SU-DHL-6 (cell line): ENCODE measurements around the gene ZBTB38.

Experiments used
- H2AFZ ChIP-seq: fragments of 200-600 bp; sonication (generic); 2 replicates; pipeline ENCODE4 v1.6.1; 2014; ENCODE audit warnings: low read depth, mild to moderate bottlenecking, moderate library complexity, mixed read lengths, antibody characterized with exemption, low read length; ENCODE audit not compliant: severe bottlenecking
- H3F3A ChIP-seq: fragments of 200-600 bp; shearing (Covaris generic); 2 replicates; pipeline ENCODE4 v1.6.0; 2016; ENCODE audit warnings: antibody characterized with exemption, mild to moderate bottlenecking; ENCODE audit not compliant: insufficient read depth
- H3K27ac ChIP-seq: fragments of 200-600 bp; sonication (generic); 2 replicates; pipeline ENCODE4 v1.5.1; 2016; ENCODE audit warnings: low read depth, mild to moderate bottlenecking, low read length, moderate library complexity, mixed read lengths
- H3K27me3 ChIP-seq: fragments of 200-600 bp; sonication (generic), shearing (Covaris generic); 2 replicates; pipeline ENCODE4 v1.6.0; 2014; ENCODE audit warnings: mild to moderate bottlenecking, low read length
- H3K36me3 ChIP-seq: fragments of 200-600 bp; sonication (generic); 2 replicates; pipeline ENCODE4 v1.6.1; 2014; ENCODE audit warnings: mild to moderate bottlenecking, low read length, mixed read lengths
- H3K4me2 ChIP-seq: fragments of 300-600, 200-600 bp; shearing (Covaris generic), sonication (generic); 2 replicates; pipeline ENCODE4 v1.6.0; 2014; ENCODE audit warnings: low read length, low read depth, mild to moderate bottlenecking; ENCODE audit not compliant: poor library complexity, severe bottlenecking
- H3K4me3 ChIP-seq: fragments of 200-600 bp; sonication (generic); 2 replicates; pipeline ENCODE4 v1.5.1; 2014; ENCODE audit warnings: antibody characterized with exemption, low read length, mild to moderate bottlenecking, mixed read lengths; ENCODE audit not compliant: insufficient read depth, poor library complexity, severe bottlenecking
- H3K79me2 ChIP-seq: fragments of 200-600 bp; sonication (generic); 2 replicates; pipeline ENCODE4 v1.6.1; 2014; ENCODE audit warnings: mild to moderate bottlenecking, low read length, moderate library complexity; ENCODE audit not compliant: insufficient read depth
- H3K9ac ChIP-seq: fragments of 200-600 bp; sonication (generic); 2 replicates; pipeline ENCODE4 v1.7.0; 2014; ENCODE audit warnings: mild to moderate bottlenecking, low read length
- H3K9me2 ChIP-seq: fragments of 200-600 bp; sonication (generic); replicated peaks from 2 replicates; pipeline ENCODE4 v1.6.1; 2014; ENCODE audit warnings: low read length; ENCODE audit not compliant: insufficient read depth
- H3K9me3 ChIP-seq: fragments of 200-600 bp; sonication (generic); 2 replicates; pipeline ENCODE4 v1.6.1; 2014; ENCODE audit warnings: low read length, mixed read lengths; ENCODE audit not compliant: insufficient read depth
- H4K20me1 ChIP-seq: fragments of 200-600 bp; sonication (generic); 2 replicates; pipeline ENCODE4 v1.6.1; 2014; ENCODE audit warnings: low read depth, mild to moderate bottlenecking, antibody characterized with exemption, low read length, moderate library complexity, mixed read lengths
- EZH2phosphoT487 ChIP-seq: fragments of 200-600 bp; sonication (generic), shearing (Covaris generic); conservative IDR thresholded peaks from 2 replicates; pipeline ENCODE4 v1.6.1; 2018; ENCODE audit warnings: mild to moderate bottlenecking, antibody characterized with exemption, low read length, moderate library complexity, mixed read lengths
- TF ChIP-seq, protein P1 (sequence below): fragments of 200-600 bp; sonication (generic); IDR thresholded peaks from one replicate; pipeline ENCODE4 v1.5.1; 2017; ENCODE audit warnings: antibody characterized with exemption, mild to moderate bottlenecking, low read length, moderate library complexity; ENCODE audit not compliant: insufficient read depth, poor library complexity, severe bottlenecking

The ZBTB38 gene

DNA sequence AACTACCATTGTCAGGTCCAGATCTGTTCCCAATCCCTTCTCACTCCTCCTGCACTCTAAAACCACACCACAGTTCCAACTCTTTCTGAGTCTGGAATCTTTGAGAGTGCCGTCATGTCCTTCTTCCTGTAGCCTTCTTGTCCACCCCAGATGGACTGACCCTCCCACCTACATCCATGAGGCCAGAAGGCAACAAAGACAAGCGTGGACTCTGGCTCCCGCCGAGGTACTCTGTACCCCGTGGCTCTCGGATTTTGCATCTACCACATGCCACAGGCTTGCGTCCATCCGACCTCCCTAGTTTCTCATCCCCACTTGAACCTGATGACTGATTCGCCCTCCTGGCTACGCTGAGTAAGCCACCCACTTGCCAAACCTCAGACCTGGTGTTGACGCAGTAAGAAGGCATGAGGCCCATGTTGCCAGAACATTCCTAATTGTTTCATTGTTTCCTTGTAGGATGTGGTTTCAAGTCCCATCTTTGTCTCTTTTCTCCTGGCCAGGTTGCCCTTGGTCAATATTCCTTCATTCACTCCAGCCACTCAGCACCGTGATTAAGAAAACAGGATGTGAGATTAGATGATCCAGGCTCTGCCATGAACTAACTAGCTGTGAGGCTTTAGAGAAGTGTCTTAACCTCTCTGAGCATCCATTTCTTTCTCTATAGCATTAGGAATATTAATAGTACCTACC is 1.1 kb upstream of the ZBTB38 start:
- Histone ChIP-seq H3K36me3 (0 out of 2 replicates have a peak, but pooled peaks cover 5% of the 10 kb centered on the region), H3K9me3 (no peaks in the 10 kb centered on the region), H3K4me2 (no peak overlapping the region), H3K27me3 (no peaks in the 10 kb centered on the region), H3K4me3 (no peak overlapping the region), H3K79me2 (no peaks in the 10 kb centered on the region), H3K9me2 (no peaks in the 10 kb centered on the region), H3K27ac (no peak overlapping the region), H3F3A (0 out of 2 replicates have a peak, but pooled peaks cover 3% of the 10 kb centered on the region), H2AFZ (no peak overlapping the region), H4K20me1 (no peaks in the 10 kb centered on the region), H3K9ac (no peak overlapping the region)
- TF ChIP-seq, protein P1, sequence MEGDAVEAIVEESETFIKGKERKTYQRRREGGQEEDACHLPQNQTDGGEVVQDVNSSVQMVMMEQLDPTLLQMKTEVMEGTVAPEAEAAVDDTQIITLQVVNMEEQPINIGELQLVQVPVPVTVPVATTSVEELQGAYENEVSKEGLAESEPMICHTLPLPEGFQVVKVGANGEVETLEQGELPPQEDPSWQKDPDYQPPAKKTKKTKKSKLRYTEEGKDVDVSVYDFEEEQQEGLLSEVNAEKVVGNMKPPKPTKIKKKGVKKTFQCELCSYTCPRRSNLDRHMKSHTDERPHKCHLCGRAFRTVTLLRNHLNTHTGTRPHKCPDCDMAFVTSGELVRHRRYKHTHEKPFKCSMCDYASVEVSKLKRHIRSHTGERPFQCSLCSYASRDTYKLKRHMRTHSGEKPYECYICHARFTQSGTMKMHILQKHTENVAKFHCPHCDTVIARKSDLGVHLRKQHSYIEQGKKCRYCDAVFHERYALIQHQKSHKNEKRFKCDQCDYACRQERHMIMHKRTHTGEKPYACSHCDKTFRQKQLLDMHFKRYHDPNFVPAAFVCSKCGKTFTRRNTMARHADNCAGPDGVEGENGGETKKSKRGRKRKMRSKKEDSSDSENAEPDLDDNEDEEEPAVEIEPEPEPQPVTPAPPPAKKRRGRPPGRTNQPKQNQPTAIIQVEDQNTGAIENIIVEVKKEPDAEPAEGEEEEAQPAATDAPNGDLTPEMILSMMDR: no peak
- TF ChIP-seq EZH2phosphoT487: no peak

DNA sequence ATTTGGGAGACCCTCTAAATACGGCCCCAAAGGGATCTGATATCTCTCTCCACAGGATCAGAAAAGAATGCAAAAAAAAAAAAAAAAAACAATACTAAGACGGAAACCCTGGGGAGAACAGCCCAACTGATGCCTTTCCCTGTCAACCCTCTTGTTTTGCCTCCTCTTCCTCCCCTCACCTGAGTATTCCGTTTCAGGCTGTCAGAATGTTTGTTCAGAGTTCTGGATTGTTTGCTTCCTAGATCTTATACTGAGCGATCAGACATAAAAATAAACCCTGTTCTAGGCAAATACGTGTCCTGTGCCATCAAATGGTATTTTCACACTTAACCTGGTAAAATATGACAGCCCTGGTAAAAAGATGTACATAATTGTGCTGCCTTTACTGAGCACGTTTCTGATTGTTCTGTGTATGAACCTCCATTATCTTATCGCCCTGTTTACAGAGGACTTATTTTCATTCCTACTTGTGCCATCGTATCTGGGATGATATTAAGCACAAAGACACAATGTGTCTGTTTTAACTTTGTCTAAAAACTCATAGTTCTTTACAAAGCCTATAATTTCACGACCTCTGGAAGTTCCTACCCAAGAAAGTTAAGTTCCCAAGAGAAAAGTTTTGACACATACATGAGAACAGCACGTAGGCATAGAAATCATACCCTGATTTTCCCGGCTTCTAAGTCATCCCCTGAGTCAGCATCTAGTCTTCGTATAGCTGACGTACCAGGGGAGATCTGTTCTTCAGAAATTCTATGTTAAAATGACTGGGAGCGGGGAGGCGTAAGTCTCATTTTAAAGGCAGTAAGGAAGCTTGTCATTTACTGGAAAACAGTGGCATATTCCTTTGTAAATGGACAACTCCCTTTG is 856 bp downstream of the ZBTB38 start:
- H3F3A ChIP-seq: 0 out of 2 replicates have a peak, but pooled peaks cover 11% of the 10 kb centered on the region
- H3K27ac ChIP-seq: peak overlapping the region; percentile 70
- H4K20me1 ChIP-seq: no peaks in the 10 kb centered on the region
- H3K36me3 ChIP-seq: no peaks in the 10 kb centered on the region
- no peaks in the 10 kb centered on the region for H3K27me3 ChIP-seq
- no peaks in the 10 kb centered on the region for H3K9me2 ChIP-seq
- H3K4me2 ChIP-seq: peak overlapping the region; percentile 62
- no peaks in the 10 kb centered on the region for H3K79me2 ChIP-seq
- no peaks in the 10 kb centered on the region for H3K9me3 ChIP-seq
- H3K9ac ChIP-seq: peak overlapping the region; percentile 47
- TF ChIP-seq, protein P1: no peak
- TF ChIP-seq EZH2phosphoT487: no peak
- peak overlapping the region; percentile 19 for H3K4me3 ChIP-seq
- H2AFZ ChIP-seq: peak overlapping the region; percentile 95

DNA sequence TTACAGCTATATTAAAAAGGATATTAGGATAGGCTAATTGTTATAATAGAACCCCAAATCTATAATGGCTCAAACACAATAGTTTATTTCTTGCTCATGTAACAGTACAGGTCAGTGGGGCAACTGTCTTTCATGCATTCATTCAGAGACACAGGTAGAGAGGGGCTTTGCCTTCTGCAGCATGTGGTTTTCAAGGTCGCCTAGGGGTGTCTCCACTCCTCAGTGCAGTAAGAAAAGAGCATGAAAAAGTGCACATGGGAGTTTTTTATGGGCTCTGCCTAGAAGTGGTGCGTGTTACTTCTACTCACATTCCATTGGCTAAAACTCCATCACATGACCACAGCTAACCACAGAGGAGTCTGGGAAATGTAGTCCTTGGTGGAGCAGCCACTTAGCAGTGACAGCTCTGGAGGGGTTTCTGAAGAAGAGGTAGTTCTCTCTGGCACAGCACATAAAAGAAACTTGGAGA is 1.8 kb downstream of the ZBTB38 start:
- Histone ChIP-seq H3K9me2 (no peaks in the 10 kb centered on the region), H3K27ac (peak overlapping the region; percentile 70), H3K4me2 (peak overlapping the region; percentile 62), H3K9me3 (no peaks in the 10 kb centered on the region), H3F3A (0 out of 2 replicates have a peak, but pooled peaks cover 11% of the 10 kb centered on the region), H3K79me2 (no peaks in the 10 kb centered on the region), H2AFZ (peak overlapping the region; percentile 95), H3K36me3 (no peaks in the 10 kb centered on the region), H4K20me1 (no peaks in the 10 kb centered on the region), H3K27me3 (no peaks in the 10 kb centered on the region), H3K4me3 (peak overlapping the region; percentile 19), H3K9ac (peak overlapping the region; percentile 47)
- no peak for TF ChIP-seq EZH2phosphoT487
- TF ChIP-seq, protein P1: peak; percentile 61
